Fibroblast of peridontal ligament (primary cell): ENCODE data around the gene FLT4.

Experiments
- DNase-seq: peaks from one replicate; pipeline ENCODE4 v3.0.0-alpha.2; 2010; ENCODE audit errors: extremely low read depth

The FLT4 gene

DNA sequence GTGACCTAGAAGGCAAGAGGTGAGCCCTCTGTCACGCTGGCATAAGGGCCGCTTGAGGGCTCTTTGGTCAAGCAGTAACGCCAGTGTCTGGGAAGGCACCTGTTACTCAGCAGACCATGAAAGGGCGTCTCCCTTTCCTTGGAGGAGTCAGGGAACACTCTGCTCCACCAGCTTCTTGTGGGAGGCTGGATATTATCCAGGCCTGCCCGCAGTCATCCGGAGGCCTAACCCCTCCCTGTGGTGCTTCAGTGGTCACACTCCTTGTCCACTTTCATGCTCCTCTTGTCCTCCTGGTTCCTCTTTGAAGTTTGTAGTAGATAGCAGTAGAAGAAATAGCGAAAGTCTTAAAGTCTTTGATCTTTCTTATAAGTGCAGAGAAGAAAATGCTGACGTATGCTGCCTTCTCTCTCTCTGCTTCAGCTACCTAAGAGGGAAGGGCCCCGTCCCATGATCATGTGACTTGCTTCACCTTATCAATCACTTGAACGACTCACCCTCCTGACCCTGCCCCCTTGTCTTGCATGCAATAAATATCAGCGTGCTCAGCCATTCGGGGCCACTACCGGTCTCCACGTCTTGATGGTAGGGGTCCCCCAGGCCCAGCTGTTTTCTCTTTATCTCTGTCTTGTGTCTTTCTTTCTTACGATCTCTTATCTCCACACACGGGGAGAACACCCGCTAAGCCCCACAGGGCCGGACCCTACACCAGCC, 41.4 kb downstream of the FLT4 start:
- no peak for DNase-seq

GRCh38 chr5:180606215-180606785, 43.1 kb downstream of the FLT4 start:
- no peak for DNase-seq

DNA sequence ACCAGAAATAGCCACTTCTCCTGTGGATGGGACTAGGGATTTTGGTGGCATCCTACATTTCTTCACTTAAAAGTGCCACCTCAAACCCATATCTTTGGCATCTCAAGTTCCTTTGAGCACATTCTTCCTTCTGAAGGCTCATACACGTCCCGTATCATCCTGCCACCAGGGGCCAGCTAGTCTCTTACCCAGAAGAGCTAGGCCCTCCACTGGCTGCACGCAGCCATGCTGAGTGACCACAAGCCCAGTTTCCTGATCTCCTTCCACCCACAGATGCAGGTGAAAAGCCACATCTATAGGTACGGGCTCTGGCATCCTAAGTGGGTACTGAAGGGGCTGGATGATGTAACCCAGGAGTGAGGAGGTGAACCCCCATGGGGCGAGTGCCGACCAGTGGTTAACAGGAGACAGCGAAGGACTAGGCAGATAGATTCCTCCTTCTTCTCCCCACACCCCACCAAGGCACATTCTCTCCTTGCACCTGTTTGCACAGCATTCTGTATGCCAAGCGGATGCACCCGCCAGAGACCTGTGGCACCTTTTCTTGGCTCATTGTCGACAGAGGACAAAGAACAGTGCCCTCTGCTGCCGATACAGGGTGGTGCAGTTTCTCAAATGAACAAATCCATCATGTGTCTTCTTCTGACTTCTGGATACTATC, 43.7 kb downstream of the FLT4 start:
- peak; percentile 59 for DNase-seq

DNA sequence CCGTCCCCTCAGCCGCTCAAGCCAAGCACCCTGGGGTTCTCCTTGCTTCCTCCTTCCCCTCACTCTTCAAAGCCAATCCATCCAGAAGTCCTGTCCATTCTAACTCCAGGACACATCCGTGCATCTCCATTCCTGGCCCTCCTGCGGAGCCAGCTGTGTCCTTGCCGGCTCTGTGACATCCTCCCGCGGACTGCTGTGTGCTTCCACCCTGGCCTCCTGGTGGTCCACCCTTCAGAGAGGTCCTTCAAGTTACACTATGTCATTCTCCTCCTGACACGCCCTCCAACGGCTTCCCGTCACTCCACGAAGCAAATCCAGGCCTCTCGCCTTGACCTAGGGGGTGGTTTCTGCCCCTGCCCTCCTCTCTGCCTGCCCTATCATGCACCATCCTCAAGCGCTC, 45.1 kb downstream of the FLT4 start:
- no peak for DNase-seq

GRCh38 chr5:180603076-180603594, 46.3 kb downstream of the FLT4 start:
- DNase-seq: no peak

- no peak for DNase-seq
Observed at GRCh38 chr5:180602481-180603075, 46.8 kb downstream of the FLT4 start.

- DNase-seq: no peak
Observed at GRCh38 chr5:180601591-180602480, 47.6 kb downstream of the FLT4 start.

DNA sequence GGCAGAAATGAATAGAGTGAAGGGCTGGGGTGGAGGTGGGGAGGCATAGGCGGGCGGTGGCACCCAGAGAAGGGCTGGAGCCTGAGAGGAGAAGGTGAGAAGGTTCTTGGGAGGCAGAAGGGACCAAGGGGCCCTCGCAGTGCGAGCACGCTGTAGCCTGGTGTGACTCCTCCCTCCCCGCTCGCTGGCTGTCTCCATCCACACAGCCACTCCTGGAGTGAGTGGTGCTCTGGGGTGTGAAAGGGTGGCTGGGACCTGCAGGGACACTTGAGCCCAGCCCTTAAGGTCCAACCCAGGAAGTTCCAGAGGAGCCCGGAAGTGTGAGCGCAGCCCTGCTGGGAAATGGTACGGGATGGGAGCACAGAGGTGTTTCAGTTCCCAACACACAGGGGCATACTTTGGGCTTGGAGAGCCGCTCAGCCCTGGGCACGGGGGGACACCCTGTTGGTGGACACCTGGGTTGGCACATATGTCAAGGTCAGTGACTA, 48.8 kb downstream of the FLT4 start:
- no peak for DNase-seq

DNA sequence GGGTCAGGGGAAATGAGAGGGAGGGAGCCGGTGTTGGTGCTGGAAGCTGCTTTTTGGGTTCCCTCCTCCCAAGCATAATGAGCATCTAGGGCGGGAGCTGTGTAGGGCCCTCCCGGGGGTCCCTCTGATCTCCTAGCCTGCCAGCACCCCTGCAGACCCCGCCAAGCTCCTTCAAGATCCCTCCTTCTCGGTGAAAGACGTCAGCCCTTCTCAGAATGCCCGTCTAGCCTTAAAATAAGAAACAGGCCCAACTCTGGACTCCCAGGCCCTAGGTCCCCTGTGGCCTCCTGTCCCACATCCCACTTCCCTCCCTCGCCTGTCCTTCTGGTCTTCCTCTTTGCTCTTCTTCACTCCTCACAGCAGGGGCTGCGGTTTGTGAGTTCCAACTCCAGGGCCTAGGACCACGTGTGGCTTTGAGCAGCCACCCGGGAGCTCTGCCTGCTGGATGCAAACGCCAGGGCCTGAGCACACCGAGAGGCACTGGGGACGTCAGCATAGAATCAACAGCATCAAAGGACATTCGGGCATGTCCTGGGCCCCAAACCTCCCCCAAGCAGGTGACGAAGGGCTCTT, 49.3 kb downstream of the FLT4 start:
- DNase-seq: no peak

DNA sequence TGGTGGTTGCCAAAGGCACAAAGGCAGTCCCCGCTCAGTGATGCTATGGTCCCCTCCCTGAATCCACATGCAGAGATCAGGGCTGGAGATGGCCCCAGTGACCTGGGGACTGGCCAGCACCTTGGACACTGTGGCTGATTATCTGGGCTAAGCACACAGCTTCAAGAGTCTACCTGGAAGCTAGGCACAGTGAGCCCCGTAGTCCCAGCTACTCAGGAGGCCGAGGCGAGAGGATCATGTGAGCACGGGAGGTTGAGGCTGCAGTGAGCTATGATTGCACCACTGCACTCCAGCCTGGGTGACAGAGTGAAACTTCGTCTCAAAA, 49.8 kb downstream of the FLT4 start:
- DNase-seq: no peak

DNA sequence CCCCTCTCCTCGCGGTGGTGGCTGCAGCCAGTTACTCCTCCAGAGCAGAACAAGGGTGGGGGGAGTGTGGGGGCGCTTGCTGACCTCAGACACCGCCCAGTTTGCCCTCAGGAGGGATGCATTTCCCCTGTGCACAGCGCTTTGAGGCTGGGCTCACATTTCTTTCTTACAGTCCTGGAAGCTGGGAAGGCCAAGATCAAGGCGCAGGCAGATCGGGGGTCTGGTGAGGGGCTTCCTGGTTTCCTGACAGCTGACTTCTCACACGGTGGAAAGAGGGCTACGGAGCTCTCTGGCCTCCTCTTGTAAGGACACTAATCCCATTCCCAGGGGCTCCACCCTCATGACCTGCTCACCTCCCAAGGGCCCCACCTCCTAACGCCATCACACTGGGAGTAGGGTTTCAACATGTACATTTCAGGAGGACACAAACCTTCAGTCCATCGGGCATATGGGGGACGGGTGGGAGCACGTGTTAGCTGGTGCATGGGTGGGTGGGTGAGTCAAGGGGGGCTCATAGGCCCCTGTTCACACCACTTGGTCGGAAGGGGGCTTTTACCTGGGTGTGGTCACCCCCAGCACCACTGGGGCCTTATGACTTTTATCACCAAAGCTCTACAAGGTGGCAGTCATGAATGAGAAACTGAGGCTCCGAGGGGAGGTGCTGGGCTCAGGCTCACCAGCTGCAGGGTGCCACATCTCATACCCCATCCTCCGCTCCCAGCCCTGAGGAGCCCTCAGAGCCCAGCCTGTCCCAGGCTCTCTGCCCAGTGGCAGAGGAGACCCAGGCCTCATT, 50.4 kb downstream of the FLT4 start:
- DNase-seq: no peak

- DNase-seq: no peak
Observed at GRCh38 chr5:180598316-180598701, 51.1 kb downstream of the FLT4 start.

DNA sequence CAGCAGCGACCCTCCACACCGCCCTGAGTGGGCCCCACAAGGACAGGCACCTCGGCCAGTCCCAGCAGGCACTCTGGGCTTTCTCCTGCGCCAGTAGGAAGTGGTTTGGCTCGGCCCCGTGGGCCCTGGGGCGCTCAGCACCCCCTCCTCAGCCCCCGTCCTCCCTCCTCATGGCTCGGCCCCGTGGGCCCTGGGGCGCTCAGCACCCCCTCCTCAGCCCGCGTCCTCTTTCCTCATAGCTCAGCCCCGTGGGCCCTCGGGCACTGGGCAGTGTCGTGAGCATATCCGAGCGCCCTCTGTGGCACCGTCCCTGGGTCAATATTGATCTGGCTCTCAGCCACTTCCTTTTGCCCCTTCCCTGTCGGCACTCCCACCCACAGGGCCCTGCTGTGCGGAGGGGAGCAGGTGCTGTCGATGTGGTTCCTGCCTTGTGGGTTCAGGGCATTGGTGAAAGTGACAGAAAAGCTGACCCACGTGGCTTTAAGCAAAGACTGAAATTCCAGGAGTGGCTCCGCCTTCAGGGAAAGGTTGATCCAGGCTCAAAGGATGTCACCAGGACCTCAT, 52.6 kb downstream of the FLT4 start:
- no peak for DNase-seq

- no peak for DNase-seq
Observed at GRCh38 chr5:180596115-180596667, 53.2 kb downstream of the FLT4 start.

GRCh38 chr5:180595381-180596114, 53.9 kb downstream of the FLT4 start:
- DNase-seq: no peak

DNA sequence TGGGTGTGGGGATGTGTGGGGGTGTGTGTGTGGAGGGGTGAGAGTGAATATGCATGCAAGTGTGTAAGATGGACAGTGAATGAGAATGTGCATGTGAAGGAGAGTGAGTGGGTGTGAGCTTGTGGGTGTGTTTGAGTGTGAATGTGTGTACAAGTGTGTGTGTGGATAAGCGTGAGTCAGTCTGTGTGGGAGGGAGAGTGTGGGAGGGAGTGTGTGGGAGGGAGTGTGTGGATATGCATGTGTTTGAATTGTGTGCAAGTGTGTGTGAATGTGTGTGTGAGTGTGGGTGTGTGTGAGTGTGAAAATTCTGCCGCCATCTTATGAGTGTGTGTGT, 54.4 kb downstream of the FLT4 start:
- DNase-seq: no peak

GRCh38 chr5:180594311-180595045, 54.9 kb downstream of the FLT4 start:
- DNase-seq: no peak

DNA sequence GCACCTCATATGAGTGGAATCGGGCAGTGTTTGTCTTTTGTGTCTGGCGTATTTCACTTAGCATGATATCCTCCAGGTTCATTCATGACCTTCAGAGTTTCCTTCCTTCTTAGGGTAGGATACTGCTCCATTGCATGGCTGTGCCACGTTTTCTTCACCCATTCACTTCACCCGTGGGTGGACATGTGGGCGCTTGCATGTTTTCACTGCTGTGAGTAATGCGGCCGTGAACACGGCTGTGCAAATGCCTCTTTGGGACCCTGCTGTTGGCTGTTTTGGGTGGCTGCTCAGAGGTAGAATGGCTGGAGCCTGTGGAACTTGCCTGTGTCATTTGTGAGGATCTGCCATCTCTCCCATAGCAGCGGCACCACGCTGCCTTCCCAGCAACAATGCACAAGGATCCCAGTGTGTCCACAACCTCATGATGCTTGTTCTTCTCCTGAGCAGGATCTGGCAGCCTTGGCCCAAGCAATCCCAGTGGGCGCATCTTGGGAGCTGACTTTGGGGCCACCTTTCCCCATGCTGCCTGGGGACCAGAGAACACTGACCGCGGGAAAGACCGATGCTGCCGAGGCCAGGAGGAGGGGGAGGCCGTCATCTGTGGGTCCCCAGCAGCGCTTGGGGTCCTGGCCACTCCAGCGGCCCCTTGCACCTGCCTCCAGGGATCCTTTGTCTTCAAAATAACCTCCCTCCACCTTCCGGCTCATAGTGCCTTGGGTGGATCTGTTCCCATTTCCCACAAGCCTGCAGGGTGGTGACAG, 55.8 kb downstream of the FLT4 start:
- no peak for DNase-seq
